Stimulated activated CD8-positive, alpha-beta memory T cell treated with anti-CD3 and anti-CD28 coated beads, Interleukin-4, amount 100 ng/mL, for 1 hour (primary cell): ENCODE measurements around the gene RPS6KA4.
"Not testable (repeated sequence)": the region's sequence is repeated elsewhere in the genome, so short reads cannot be mapped to it uniquely, and the experiment has no call there.

Experiments
- DNase-seq, 2 donors: peaks; one replicate each; pipeline ENCODE4 v3.0.0-alpha.2; 2020; ENCODE audit warnings: low read depth in 2 of 2, low spot score in 1 of 2

Gene RPS6KA4

DNA sequence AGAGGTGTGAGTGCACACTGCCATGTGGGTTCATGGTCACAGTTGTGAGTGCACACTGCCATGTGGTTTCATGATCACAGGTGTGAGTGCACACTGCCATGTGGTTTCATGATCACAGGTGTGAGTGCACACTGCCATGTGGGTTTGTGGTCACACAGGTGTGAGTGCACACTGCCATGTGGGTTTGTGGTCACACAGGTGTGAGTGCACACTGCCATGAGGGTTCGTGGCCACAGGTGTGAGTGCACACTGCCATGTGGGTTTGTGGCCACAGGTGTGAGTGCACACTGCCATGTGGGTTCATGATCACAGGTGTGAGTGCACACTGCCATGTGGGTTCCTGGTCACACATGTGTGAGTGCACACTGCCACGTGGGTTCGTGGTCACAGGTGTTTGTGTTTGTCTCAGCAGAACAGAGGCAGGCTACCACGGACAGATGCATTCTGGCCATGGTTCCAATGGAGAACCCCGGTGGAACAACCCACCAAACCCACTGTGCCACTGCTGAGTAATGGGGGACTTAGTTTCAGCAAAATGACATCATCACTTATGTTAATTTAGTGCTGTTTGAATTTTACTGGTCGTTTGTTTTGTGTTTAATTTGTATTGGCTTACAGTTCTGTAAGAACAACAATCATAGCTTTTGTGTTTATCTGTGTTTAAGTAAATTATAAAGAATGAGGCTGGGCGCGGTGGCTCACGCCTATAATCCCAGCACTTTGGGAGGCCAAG lies 57.2 kb downstream of the RPS6KA4 start:
- no peak for DNase-seq

DNA sequence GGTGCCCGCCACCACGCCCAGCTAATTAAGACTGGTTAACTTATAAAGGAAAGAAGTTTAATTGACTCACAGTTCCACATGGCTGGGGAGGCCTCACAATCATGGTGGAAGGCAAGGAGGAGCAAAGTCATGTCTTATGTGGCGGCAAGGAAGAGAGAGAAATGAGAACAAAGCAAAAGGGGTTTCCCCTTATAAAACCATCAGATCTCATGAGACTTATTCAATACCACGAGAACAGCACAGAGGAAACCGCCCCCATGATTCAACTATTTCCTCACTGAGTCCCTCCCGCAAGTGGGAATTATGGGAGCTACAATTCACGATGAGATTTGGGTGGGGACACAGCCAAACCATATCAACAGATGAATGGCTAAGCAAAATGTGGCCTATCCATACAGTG lies 59.3 kb downstream of the RPS6KA4 start:
- DNase-seq = not testable (repeated sequence)

- DNase-seq = no peak
Measured at GRCh38 chr11:64419257-64419790, 60.4 kb downstream of the RPS6KA4 start.

DNA sequence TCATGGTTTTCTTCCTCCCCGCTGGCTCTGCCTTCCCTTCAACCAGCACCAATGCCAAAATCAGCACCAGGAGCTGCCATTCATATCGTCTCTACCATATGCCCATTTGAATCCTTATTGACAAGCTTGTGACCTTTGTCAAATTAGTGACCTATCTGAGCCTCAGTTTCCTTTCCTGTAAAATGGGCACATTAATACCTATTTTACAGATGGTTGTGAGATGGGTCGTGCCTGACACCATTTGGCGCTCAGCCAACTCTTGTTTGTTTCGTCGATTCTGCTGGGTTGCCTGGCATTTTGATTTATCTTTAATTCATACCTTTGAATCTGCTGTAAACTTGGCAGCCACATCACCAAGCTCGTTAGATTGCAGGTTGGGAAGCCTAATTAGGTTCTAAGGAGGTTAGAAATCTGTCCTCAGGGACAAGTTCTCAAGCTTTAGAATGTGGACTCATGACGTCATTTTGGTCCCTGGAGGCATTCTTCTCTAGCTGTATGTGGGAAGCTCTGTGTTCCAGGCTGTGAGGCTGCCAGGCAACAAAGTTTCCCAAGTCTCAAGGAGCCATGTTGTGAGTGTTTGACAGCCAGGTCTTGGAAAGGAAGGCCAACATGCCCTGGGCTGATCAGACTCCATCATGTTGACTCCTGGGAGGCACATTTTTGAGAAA lies 61.0 kb downstream of the RPS6KA4 start:
- DNase-seq = no peak
